Loucy (cell line): ENCODE data around the gene NCR2.

Source experiments
- EZH2phosphoT487 ChIP-seq: fragments of 200-600 bp; IDR thresholded peaks from 2 replicates; pipeline ENCODE4 v1.6.1; 2018; ENCODE audit warnings: antibody characterized with exemption, mild to moderate bottlenecking, moderate library complexity, borderline replicate concordance
- TF ChIP-seq, protein P1 (sequence below): fragments of 200-600 bp; sonication (generic); conservative IDR thresholded peaks from 2 replicates; pipeline ENCODE4 v1.5.1; 2014; ENCODE audit warnings: mild to moderate bottlenecking, antibody characterized with exemption, low read length

DNA sequence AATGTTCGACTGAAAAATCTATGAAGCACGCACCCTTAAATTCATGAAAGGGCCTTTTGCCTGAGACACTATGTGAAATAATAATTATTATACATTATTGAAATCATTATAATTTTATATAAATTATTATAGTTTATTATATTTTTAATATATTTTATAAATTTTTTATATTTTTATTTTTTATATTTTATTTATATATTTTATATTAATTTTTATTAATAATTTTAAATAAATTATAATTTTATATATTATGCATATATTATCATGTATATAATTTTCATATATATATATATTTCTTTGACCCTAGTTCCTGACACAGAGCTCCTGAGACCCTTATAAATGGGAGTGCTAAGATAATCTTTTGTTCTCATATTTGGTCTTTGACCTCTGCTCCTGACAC lies 13.5 kb downstream of the NCR2 start:
- TF ChIP-seq, protein P1, sequence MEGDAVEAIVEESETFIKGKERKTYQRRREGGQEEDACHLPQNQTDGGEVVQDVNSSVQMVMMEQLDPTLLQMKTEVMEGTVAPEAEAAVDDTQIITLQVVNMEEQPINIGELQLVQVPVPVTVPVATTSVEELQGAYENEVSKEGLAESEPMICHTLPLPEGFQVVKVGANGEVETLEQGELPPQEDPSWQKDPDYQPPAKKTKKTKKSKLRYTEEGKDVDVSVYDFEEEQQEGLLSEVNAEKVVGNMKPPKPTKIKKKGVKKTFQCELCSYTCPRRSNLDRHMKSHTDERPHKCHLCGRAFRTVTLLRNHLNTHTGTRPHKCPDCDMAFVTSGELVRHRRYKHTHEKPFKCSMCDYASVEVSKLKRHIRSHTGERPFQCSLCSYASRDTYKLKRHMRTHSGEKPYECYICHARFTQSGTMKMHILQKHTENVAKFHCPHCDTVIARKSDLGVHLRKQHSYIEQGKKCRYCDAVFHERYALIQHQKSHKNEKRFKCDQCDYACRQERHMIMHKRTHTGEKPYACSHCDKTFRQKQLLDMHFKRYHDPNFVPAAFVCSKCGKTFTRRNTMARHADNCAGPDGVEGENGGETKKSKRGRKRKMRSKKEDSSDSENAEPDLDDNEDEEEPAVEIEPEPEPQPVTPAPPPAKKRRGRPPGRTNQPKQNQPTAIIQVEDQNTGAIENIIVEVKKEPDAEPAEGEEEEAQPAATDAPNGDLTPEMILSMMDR: no peak
- TF ChIP-seq EZH2phosphoT487: no peak
